CD4-positive, alpha-beta T cell (primary cell): ENCODE measurements around the gene TLR2. TPM values are rescaled to one million over a fixed set of nuclear protein-coding genes. Genes with fewer than 3 reads are reported as not detected.

ENCODE experiments used
- ATAC-seq: fragments of 200-7000 bp; cut with Tn5 transposase; one replicate; pipeline ENCODE4 v1.10.0; 2022; ENCODE audit warnings: mild to moderate bottlenecking; ENCODE audit not compliant: poor library complexity
- CTCF ChIA-PET: fragments of 350-600 bp; sonication (Branson Sonifier 250); formaldehyde crosslinking; loops from one replicate; lab custom pipeline; 2021; ENCODE audit warnings: antibody characterized with exemption, inconsistent platforms; lab: Charles Lee
- POLR2A ChIA-PET: fragments of 350-600 bp; sonication (Branson Sonifier 250); formaldehyde crosslinking; loops from one replicate; lab custom pipeline; 2021; ENCODE audit warnings: antibody characterized with exemption, inconsistent platforms; lab: Charles Lee
- DNase-seq, 14 experiments: peaks; one replicate each; pipeline ENCODE4 v3.0.0-alpha.2; 2013 to 2020; ENCODE audit warnings: mixed read lengths in 2 of 14
- H3K27ac ChIP-seq, 2 donors: one replicate each; pipeline versions ENCODE4 v1.5.1 to v1.7.0; 2013; ENCODE audit warnings: low read length in 2 of 2, low read depth in 1 of 2, mild to moderate bottlenecking in 1 of 2
- H3K27me3 ChIP-seq, 2 experiments: 1 replicate in 1 of 2; 2 replicates in 1 of 2; pipeline versions ENCODE4 v1.6.1 to v1.7.0; 2013; ENCODE audit warnings: low read length in 2 of 2, control low read depth in 1 of 2, mild to moderate bottlenecking in 1 of 2, moderate library complexity in 1 of 2; ENCODE audit not compliant: insufficient read depth in 2 of 2, control insufficient read depth in 1 of 2
- H3K36me3 ChIP-seq: one replicate; pipeline ENCODE4 v1.6.1; 2013; ENCODE audit warnings: low read length, control low read depth; ENCODE audit not compliant: insufficient read depth
- H3K4me1 ChIP-seq: one replicate; pipeline ENCODE4 v1.6.1; 2013; ENCODE audit warnings: low read length, control low read depth; ENCODE audit not compliant: insufficient read depth
- H3K4me3 ChIP-seq: one replicate; pipeline ENCODE4 v1.5.1; 2013; ENCODE audit warnings: mild to moderate bottlenecking, low read length, moderate library complexity
- H3K9me3 ChIP-seq, 2 experiments: 1 replicate in 1 of 2; 2 replicates in 1 of 2; pipeline versions ENCODE4 v1.6.1 to v1.7.0; 2013; ENCODE audit warnings: low read length in 2 of 2, mild to moderate bottlenecking in 2 of 2, control low read depth in 1 of 2, moderate library complexity in 1 of 2; ENCODE audit not compliant: control insufficient read depth in 1 of 2, insufficient read depth in 1 of 2
- H3K27ac Mint-ChIP-seq: one replicate; pipeline ENCODE4 v1.8.0; 2020; ENCODE audit warnings: mixed read lengths
- H3K27me3 Mint-ChIP-seq: one replicate; pipeline ENCODE4 v1.8.0; 2021; ENCODE audit warnings: mixed read lengths
- H3K36me3 Mint-ChIP-seq: one replicate; pipeline ENCODE4 v1.8.0; 2021; ENCODE audit warnings: low read depth, mixed read lengths
- H3K4me1 Mint-ChIP-seq: one replicate; pipeline ENCODE4 v1.8.0; 2021; ENCODE audit warnings: low read depth, mixed read lengths
- H3K4me3 Mint-ChIP-seq: one replicate; pipeline ENCODE4 v1.8.0; 2020; ENCODE audit warnings: mild to moderate bottlenecking, mixed read lengths
- H3K9me3 Mint-ChIP-seq: one replicate; pipeline ENCODE4 v1.8.0; 2020; ENCODE audit warnings: mixed read lengths
- CTCF ChIP-seq: fragments of 200-600 bp; IDR thresholded peaks from one replicate; pipeline ENCODE4 v1.8.0; 2022; ENCODE audit warnings: antibody characterized with exemption, mild to moderate bottlenecking
- intact Hi-C, 2 experiments: fragments of 100-400 bp; cut with DNase I in 1 of 2; cut with micrococcal nuclease in 1 of 2; formaldehyde crosslinking; loops; one replicate each; pipeline versions ENCODE4 v1.15.1 to v1.9.0; 2023 to 2025; cut with DNase I, micrococcal nuclease
- total RNA-seq, 174 experiments: library from RNA in 2 of 174; stranded (reverse) in 2 of 174; gene quantifications; one replicate each; pipeline ENCODE4 v1.2.3 and lab custom pipeline; 2021 to 2026

Gene TLR2
- total RNA-seq, 2 experiments from 2014 or later = 2.8 to 2.9 TPM

- Histone ChIP-seq H3K36me3 (no peaks in the 10 kb centered on the region), H3K27me3 (no peaks in the 10 kb centered on the region), H3K27ac (no peak overlapping the region), H3K4me3 (no peak overlapping the region), H3K9me3 (no peaks in the 10 kb centered on the region), H3K4me1 (no peaks in the 10 kb centered on the region)
- no peak for ATAC-seq
- no peak for TF ChIP-seq CTCF
- Mint-ChIP-seq H3K4me3 (no peak overlapping the region), H3K27ac (no peak overlapping the region), H3K36me3 (no peaks in the 10 kb centered on the region), H3K4me1 (no peaks in the 10 kb centered on the region), H3K9me3 (no peaks in the 10 kb centered on the region), H3K27me3 (no peaks in the 10 kb centered on the region)
- ChIA-PET POLR2A (no interaction called here), CTCF (no interaction called here)
- DNase-seq = peak in 2 of 14 experiments; percentile 15 to 38
- intact Hi-C loops = no loop called here
Measured at GRCh38 chr4:153731239-153731638, 47.2 kb downstream of the TLR2 start.

GRCh38 chr4:153733751-153734448 lies 49.8 kb downstream of the TLR2 start:
- Histone ChIP-seq H3K27me3 (no peaks in the 10 kb centered on the region), H3K4me3 (no peak overlapping the region), H3K9me3 (no peaks in the 10 kb centered on the region), H3K4me1 (no peaks in the 10 kb centered on the region), H3K27ac (no peak overlapping the region), H3K36me3 (no peaks in the 10 kb centered on the region)
- Mint-ChIP-seq H3K36me3 (no peaks in the 10 kb centered on the region), H3K4me3 (no peak overlapping the region), H3K4me1 (no peaks in the 10 kb centered on the region), H3K27ac (no peak overlapping the region), H3K9me3 (no peaks in the 10 kb centered on the region), H3K27me3 (no peaks in the 10 kb centered on the region)
- CTCF ChIA-PET = no interaction called here
- DNase-seq = no peak
- intact Hi-C loops = no loop called here
- no peak for ATAC-seq
- POLR2A ChIA-PET = no interaction called here
- no peak for TF ChIP-seq CTCF

DNA sequence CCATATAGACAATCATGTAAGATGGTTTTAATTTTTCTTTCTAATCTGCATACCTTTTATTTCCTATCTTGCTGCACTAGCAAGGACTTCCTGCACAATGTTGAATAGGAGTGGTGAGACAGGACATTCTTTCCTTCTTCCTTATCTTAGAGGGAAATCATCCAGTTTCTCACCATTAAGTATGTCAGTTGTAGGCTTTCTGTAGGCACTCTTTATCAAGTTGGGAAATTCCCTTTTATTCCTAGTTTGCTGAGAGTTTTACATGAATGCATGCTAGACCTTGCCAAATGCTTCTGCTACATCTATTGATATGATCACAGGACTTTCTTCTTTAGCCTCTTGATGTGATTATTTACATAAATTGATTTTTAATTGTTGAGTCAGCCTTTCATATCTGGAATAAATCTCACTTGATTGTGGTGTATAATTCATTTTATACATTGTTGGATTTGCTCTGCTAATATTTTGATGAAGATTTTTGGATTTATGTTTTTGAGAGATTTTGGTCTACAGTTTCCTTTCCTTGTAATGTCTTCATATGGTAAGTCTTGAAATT lies 51.9 kb downstream of the TLR2 start:
- Mint-ChIP-seq H3K36me3 (no peaks in the 10 kb centered on the region), H3K4me3 (no peak overlapping the region), H3K4me1 (no peaks in the 10 kb centered on the region), H3K27ac (no peak overlapping the region), H3K27me3 (peaks cover 3% of the 10 kb centered on the region), H3K9me3 (peaks cover 5% of the 10 kb centered on the region)
- Histone ChIP-seq H3K36me3 (no peaks in the 10 kb centered on the region), H3K9me3 (peaks cover 0 to 5% of the 10 kb centered on the region in 2 experiments), H3K4me3 (no peak overlapping the region), H3K27me3 (peaks cover 0 to 2% of the 10 kb centered on the region in 2 experiments), H3K4me1 (no peaks in the 10 kb centered on the region), H3K27ac (no peak overlapping the region)
- no peak for TF ChIP-seq CTCF
- ChIA-PET POLR2A (no interaction called here), CTCF (no interaction called here)
- intact Hi-C loops = no loop called here
- DNase-seq (no peak), ATAC-seq (no peak)
